Left colon (tissue), 2 donors: Measurements from ENCODE around the gene PARP6. TPM values are rescaled to one million over a fixed set of nuclear protein-coding genes. Genes with fewer than 3 reads are reported as not detected.

Experiments
- ATAC-seq: fragments of 200-7000 bp; cut with Tn5 transposase; one replicate; pipeline ENCODE4 v1.9.1; 2020; ENCODE audit warnings: mild to moderate bottlenecking, moderate library complexity
- DNase-seq, 2 donors: peaks; one replicate each; pipeline ENCODE4 v3.0.0-alpha.2; 2020
- intact Hi-C, 2 donors: fragments of 100-400 bp; cut with DNase I in 1 of 2; cut with micrococcal nuclease in 1 of 2; formaldehyde crosslinking; loops; one replicate each; pipeline versions ENCODE4 v1.11.2 to v1.14.0; 2022; cut with DNase I, micrococcal nuclease
- total RNA-seq, 2 donors: library from RNA; stranded (reverse); fragmentation: NEBNext Ultra II Directional; extraction: Animal tissue kit (Norgen Biotek cat#: 25700); gene quantifications; one replicate each; pipeline ENCODE4 v1.2.1, GENCODE V29; 2021
- donor health status: DM: no; HTN: no; CAD: no.
- donor health status: DM: yes; HTN: yes; CAD: no.

PARP6 gene
- total RNA-seq, 2 donors from 2014 or later, result 39.1 to 40.8 TPM

DNA sequence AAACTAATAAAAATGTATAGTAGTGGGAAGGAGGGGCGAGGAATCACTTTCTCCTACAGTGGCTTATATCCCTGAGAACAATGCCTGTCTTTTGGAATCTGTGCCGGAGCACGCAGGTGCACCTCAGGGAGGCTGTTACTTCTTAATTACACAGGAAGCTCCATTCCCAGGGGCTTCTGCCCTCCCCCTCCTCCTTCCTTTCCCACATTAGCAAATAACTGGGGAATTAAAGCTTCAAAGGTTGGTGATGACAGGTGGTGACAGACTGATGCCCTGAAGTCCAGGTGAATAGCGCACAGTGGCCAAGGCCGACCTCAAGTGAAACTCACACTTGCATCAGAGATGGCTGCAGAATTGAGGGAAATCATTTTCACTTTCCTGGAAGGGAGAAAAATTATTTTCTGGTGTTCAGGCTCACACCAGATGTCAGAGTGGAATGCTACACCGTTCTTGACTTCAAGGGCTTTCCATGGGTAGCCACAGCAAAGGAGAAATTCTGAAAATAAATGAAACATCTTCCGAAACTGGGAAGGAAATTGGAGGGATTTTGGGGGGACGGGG is 78.4 kb downstream of the PARP6 start:
- intact Hi-C loops, result loop anchor here in 1 of 2 donors (10.0 kb wide), 1 partner anchor 81 kb away; the partner anchor contains the start of gene PARP6
- DNase-seq (no peak), ATAC-seq (no peak)

DNA sequence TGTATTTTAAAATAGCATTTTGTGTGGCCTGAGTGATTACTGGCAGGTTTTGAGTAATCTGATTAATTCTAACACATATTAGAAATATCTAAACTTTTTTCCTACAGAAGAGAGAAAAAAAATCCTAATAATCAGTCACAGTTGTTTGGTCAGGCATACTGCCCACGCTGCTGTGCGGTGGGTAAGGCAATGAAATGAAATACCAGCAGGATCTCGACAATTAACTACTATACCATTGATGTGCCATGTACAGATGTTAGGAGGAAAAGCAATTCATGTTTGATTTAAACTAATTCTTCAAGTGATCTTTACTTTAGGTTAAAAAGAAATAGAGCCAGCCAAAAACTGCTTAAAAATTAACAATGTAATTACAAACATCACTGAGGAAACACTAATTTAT is 79.9 kb downstream of the PARP6 start:
- intact Hi-C loops, result loop anchor here in 1 of 2 donors (10.0 kb wide), 1 partner anchor 82 kb away; the partner anchor contains the start of gene PARP6
- ATAC-seq (no peak), DNase-seq (no peak)

Other genes with a start within 250 kb of the PARP6 start
- gene MYO9A, start 154.4 kb downstream of the PARP6 start, total RNA-seq, result 10 to 100 TPM; 43.1 to 45.6 TPM
- 1 to 10 TPM; 2.7 to 3.1 TPM for gene SENP8, start 154.2 kb downstream of the PARP6 start, total RNA-seq
- gene GRAMD2A, start 74.8 kb downstream of the PARP6 start, total RNA-seq, result 1 to 10 TPM; 1.0 to 6.3 TPM
- gene PKM, start 41.4 kb downstream of the PARP6 start, total RNA-seq, result 100 to 1,000 TPM; 407 to 466 TPM
- gene CELF6, start 47.6 kb upstream of the PARP6 start, total RNA-seq, result 1 to 10 TPM; 1.1 to 1.2 TPM
- 100 to 1,000 TPM in 1 of 2 donors, 10 to 100 TPM in 1; 91.4 to 107 TPM for gene HEXA, start 103.5 kb upstream of the PARP6 start, total RNA-seq
- gene TMEM202, start 125.8 kb upstream of the PARP6 start, total RNA-seq, result not detected
- gene ARIH1, start 201.8 kb upstream of the PARP6 start, total RNA-seq, result 100 to 1,000 TPM; 118 to 131 TPM